ENCODE measurements around the gene POLRMT. TPM values are rescaled to one million over a fixed set of nuclear protein-coding genes. Genes with fewer than 3 reads are reported as not detected.

The POLRMT gene
- total RNA-seq, 1 experiment from 2014 or later, result 139 TPM

DNA sequence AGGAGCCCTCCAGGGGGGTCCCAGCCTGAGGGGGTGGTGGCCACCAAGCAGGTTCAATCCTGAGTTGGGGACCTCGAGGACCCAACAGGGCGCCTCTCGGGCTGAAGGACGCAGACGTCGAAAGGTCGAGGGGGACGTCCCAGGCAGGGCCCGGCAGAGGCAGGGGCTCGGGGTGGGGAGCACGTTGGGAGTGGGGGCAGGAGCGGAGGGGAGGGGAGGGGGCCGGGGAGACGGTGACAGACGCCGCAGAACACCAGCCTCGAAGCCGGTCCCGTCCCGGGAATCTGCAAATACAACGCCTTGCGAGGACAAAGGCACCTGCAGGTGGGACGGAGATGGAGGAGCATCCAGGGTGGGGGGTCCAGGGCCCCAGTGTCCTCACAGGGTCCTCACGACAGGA is 10.4 kb upstream of the POLRMT start (continued):
- TF ChIP-seq, protein P1, sequence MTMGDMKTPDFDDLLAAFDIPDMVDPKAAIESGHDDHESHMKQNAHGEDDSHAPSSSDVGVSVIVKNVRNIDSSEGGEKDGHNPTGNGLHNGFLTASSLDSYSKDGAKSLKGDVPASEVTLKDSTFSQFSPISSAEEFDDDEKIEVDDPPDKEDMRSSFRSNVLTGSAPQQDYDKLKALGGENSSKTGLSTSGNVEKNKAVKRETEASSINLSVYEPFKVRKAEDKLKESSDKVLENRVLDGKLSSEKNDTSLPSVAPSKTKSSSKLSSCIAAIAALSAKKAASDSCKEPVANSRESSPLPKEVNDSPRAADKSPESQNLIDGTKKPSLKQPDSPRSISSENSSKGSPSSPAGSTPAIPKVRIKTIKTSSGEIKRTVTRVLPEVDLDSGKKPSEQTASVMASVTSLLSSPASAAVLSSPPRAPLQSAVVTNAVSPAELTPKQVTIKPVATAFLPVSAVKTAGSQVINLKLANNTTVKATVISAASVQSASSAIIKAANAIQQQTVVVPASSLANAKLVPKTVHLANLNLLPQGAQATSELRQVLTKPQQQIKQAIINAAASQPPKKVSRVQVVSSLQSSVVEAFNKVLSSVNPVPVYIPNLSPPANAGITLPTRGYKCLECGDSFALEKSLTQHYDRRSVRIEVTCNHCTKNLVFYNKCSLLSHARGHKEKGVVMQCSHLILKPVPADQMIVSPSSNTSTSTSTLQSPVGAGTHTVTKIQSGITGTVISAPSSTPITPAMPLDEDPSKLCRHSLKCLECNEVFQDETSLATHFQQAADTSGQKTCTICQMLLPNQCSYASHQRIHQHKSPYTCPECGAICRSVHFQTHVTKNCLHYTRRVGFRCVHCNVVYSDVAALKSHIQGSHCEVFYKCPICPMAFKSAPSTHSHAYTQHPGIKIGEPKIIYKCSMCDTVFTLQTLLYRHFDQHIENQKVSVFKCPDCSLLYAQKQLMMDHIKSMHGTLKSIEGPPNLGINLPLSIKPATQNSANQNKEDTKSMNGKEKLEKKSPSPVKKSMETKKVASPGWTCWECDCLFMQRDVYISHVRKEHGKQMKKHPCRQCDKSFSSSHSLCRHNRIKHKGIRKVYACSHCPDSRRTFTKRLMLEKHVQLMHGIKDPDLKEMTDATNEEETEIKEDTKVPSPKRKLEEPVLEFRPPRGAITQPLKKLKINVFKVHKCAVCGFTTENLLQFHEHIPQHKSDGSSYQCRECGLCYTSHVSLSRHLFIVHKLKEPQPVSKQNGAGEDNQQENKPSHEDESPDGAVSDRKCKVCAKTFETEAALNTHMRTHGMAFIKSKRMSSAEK (CRISPR knock-in tag; IDR thresholded peaks at IDR 0.05; ENCODE audit: borderline replicate concordance), result no peak
- no peak for TF ChIP-seq NR1H2 (CRISPR knock-in tag; IDR thresholded peaks at IDR 0.05)
- no peak for TF ChIP-seq NFATC4 (CRISPR knock-in tag; IDR thresholded peaks at IDR 0.05)
- TF ChIP-seq, protein P2, sequence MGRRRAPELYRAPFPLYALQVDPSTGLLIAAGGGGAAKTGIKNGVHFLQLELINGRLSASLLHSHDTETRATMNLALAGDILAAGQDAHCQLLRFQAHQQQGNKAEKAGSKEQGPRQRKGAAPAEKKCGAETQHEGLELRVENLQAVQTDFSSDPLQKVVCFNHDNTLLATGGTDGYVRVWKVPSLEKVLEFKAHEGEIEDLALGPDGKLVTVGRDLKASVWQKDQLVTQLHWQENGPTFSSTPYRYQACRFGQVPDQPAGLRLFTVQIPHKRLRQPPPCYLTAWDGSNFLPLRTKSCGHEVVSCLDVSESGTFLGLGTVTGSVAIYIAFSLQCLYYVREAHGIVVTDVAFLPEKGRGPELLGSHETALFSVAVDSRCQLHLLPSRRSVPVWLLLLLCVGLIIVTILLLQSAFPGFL (CRISPR knock-in tag; IDR thresholded peaks at IDR 0.05; ENCODE audit: borderline replicate concordance), result no peak

DNA sequence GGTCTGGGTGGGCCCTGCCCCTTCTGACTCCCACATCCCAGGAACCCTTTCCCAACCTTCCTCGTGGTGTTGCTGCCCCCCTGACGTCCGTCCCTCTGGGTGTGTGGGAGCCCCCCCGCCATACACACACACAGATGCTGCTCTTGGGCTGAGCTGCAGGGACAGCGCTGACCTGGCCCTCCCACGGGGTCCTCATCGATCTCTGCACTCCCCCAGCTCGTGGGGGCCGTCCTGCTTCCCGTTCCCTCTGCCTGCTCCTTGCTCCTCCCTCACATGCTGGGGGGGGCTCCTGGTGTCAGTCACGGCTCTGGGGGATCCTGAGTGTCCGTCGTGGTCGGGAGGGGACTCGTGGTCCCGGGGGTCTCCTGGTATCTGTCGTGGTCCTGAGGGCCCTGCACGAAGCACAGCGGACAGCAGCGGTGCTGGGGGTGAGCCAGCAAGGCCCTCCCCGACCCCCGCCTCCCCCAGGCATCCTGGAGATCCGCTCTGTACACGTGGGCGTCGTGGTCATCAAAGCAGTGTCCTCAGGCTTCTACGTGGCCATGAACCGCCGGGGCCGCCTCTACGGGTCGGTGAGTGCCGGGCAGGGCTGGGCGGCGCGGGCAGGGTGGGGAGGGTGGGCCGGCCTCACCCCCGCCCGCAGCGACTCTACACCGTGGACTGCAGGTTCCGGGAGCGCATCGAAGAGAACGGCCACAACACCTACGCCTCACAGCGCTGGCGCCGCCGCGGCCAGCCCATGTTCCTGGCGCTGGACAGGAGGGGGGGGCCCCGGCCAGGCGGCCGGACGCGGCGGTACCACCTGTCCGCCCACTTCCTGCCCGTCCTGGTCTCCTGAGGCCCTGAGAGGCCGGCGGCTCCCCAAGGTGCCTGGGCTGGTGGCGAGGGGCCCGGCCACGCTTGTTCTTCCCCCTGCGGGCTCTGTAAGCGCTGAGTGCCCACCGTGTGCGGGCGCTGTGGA is 9.7 kb upstream of the POLRMT start:
- CTCF ChIA-PET, result interaction anchor here (1.0 kb wide), 1 partner anchor 314 kb away, joined by 3 read pairs; no protein-coding TSS in a partner anchor
- no peaks in the 10 kb centered on the region for H3K9me3 Mint-ChIP-seq
- H3K27me3 Mint-ChIP-seq (ENCODE audit: low read depth), result peaks cover 15% of the 10 kb centered on the region
- POLR2A ChIA-PET, result no interaction called here
- peaks cover 4% of the 10 kb centered on the region for H3K4me1 Mint-ChIP-seq
- no peak for ATAC-seq
- H3K4me3 Mint-ChIP-seq, result no peak overlapping the region
- no peak overlapping the region for H3K27ac Mint-ChIP-seq
- no peaks in the 10 kb centered on the region; the same call in 1 of the 2 replicates for H3K36me3 Mint-ChIP-seq
- no peak for DNase-seq (ENCODE audit: low spot score)
- TF ChIP-seq OVOL2 (CRISPR knock-in tag; IDR thresholded peaks at IDR 0.05; ENCODE audit: borderline replicate concordance), result no peak
- TF ChIP-seq, protein P3, sequence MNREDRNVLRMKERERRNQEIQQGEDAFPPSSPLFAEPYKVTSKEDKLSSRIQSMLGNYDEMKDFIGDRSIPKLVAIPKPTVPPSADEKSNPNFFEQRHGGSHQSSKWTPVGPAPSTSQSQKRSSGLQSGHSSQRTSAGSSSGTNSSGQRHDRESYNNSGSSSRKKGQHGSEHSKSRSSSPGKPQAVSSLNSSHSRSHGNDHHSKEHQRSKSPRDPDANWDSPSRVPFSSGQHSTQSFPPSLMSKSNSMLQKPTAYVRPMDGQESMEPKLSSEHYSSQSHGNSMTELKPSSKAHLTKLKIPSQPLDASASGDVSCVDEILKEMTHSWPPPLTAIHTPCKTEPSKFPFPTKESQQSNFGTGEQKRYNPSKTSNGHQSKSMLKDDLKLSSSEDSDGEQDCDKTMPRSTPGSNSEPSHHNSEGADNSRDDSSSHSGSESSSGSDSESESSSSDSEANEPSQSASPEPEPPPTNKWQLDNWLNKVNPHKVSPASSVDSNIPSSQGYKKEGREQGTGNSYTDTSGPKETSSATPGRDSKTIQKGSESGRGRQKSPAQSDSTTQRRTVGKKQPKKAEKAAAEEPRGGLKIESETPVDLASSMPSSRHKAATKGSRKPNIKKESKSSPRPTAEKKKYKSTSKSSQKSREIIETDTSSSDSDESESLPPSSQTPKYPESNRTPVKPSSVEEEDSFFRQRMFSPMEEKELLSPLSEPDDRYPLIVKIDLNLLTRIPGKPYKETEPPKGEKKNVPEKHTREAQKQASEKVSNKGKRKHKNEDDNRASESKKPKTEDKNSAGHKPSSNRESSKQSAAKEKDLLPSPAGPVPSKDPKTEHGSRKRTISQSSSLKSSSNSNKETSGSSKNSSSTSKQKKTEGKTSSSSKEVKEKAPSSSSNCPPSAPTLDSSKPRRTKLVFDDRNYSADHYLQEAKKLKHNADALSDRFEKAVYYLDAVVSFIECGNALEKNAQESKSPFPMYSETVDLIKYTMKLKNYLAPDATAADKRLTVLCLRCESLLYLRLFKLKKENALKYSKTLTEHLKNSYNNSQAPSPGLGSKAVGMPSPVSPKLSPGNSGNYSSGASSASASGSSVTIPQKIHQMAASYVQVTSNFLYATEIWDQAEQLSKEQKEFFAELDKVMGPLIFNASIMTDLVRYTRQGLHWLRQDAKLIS (CRISPR knock-in tag; IDR thresholded peaks at IDR 0.05; ENCODE audit: borderline replicate concordance), result no peak
- no peak for TF ChIP-seq ZNF423 (CRISPR knock-in tag; IDR thresholded peaks at IDR 0.05)
- TF ChIP-seq NFATC4 (CRISPR knock-in tag; IDR thresholded peaks at IDR 0.05), result no peak
- TF ChIP-seq, protein P4, sequence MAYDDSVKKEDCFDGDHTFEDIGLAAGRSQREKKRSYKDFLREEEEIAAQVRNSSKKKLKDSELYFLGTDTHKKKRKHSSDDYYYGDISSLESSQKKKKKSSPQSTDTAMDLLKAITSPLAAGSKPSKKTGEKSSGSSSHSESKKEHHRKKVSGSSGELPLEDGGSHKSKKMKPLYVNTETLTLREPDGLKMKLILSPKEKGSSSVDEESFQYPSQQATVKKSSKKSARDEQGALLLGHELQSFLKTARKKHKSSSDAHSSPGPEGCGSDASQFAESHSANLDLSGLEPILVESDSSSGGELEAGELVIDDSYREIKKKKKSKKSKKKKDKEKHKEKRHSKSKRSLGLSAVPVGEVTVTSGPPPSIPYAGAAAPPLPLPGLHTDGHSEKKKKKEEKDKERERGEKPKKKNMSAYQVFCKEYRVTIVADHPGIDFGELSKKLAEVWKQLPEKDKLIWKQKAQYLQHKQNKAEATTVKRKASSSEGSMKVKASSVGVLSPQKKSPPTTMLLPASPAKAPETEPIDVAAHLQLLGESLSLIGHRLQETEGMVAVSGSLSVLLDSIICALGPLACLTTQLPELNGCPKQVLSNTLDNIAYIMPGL (CRISPR knock-in tag; IDR thresholded peaks at IDR 0.05), result no peak
- TF ChIP-seq, protein P2 (CRISPR knock-in tag; IDR thresholded peaks at IDR 0.05; ENCODE audit: borderline replicate concordance), result no peak
- no peak for TF ChIP-seq NR3C1 (CRISPR knock-in tag; conservative IDR thresholded peaks at IDR 0.05; ENCODE audit: low read depth)
- no peak for TF ChIP-seq RORB (CRISPR knock-in tag; IDR thresholded peaks at IDR 0.05)
- no peak for TF ChIP-seq JUN (CRISPR knock-in tag; IDR thresholded peaks at IDR 0.05)
- TF ChIP-seq SP1 (CRISPR knock-in tag; conservative IDR thresholded peaks at IDR 0.05), result no peak
- no peak for TF ChIP-seq TEAD4 (CRISPR knock-in tag; IDR thresholded peaks at IDR 0.05)
- TF ChIP-seq ZNF121 (CRISPR knock-in tag; IDR thresholded peaks at IDR 0.05), result no peak
- no peak for TF ChIP-seq CBFB (CRISPR knock-in tag; IDR thresholded peaks at IDR 0.05; ENCODE audit: low read depth)
- no peak for TF ChIP-seq ZNF232 (CRISPR knock-in tag; IDR thresholded peaks at IDR 0.05)
- TF ChIP-seq, protein P5, sequence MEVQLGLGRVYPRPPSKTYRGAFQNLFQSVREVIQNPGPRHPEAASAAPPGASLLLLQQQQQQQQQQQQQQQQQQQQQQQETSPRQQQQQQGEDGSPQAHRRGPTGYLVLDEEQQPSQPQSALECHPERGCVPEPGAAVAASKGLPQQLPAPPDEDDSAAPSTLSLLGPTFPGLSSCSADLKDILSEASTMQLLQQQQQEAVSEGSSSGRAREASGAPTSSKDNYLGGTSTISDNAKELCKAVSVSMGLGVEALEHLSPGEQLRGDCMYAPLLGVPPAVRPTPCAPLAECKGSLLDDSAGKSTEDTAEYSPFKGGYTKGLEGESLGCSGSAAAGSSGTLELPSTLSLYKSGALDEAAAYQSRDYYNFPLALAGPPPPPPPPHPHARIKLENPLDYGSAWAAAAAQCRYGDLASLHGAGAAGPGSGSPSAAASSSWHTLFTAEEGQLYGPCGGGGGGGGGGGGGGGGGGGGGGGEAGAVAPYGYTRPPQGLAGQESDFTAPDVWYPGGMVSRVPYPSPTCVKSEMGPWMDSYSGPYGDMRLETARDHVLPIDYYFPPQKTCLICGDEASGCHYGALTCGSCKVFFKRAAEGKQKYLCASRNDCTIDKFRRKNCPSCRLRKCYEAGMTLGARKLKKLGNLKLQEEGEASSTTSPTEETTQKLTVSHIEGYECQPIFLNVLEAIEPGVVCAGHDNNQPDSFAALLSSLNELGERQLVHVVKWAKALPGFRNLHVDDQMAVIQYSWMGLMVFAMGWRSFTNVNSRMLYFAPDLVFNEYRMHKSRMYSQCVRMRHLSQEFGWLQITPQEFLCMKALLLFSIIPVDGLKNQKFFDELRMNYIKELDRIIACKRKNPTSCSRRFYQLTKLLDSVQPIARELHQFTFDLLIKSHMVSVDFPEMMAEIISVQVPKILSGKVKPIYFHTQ (CRISPR knock-in tag; IDR thresholded peaks at IDR 0.05), result no peak
- TF ChIP-seq ZNF219 (CRISPR knock-in tag; IDR thresholded peaks at IDR 0.05; ENCODE audit: borderline replicate concordance), result no peak
